K562 (cell line): ENCODE data around the gene CGB3.

Experiments used
- POLR2A ChIP-seq: fragments of 450-650 bp; conservative IDR thresholded peaks from 2 replicates; pipeline ENCODE4 v1.6.1; 2016
- SNAPC5 ChIP-seq: fragments of 250-450 bp; sonication (Bioruptor Pico); IDR thresholded peaks from 2 replicates; pipeline ENCODE4 v1.8.0; 2021; ENCODE audit warnings: moderate library complexity, mild to moderate bottlenecking, inconsistent platforms

- TF ChIP-seq SNAPC5 (CRISPR knock-in tag) (no peak), POLR2A (no peak)
Observed at GRCh38 chr19:49017041-49017665, 7.0 kb downstream of the CGB3 start, which contains the start of gene LHB.
